Measurements from ENCODE around the gene MYH10.

DNA sequence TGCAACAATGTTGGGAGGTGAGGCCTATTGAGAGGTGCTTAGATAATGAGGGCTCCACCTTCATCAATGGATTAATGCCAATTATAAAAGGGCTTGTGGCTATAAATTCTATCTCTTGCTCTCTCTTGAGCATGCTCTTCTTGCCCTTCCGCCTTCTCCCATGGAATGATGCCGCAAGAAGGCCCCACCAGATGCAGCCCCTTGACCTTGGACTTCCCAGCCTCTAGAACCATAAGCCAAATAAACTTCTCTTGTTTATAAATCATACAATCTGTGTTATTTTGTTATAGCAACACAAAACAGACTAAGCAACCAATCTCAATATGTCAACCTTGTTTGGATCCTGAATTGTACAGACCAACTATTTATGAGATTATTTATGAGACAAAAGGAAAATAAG, 20.0 kb downstream of the MYH10 start:
- TF ChIP-seq ZNF274 (IDR thresholded peaks at IDR 0.05; ENCODE audit: low read depth, low read length) (no peak), YY1 (IDR thresholded peaks at IDR 0.05; ENCODE audit: insufficient read depth, insufficient read length) (no peak), SUZ12 (IDR thresholded peaks at IDR 0.05; ENCODE audit: extremely low read depth, insufficient read depth, insufficient read length) (no peak)

All from NT2/D1 (cell line).